GM23338 (cell line): ENCODE measurements around the gene LOXL3. TPM values are rescaled to one million over a fixed set of nuclear protein-coding genes. Genes with fewer than 3 reads are reported as not detected.

Source experiments
- ATAC-seq: fragments of 200-7000 bp; cut with Tn5 transposase; 3 replicates; pipeline ENCODE4 v1.9.1; 2020
- DNase-seq: peaks from one replicate; pipeline ENCODE4 v3.0.0-alpha.2; 2015; ENCODE audit warnings: low spot score
- H2AFZ ChIP-seq: fragments of 200-600 bp; sonication (generic); 2 replicates; pipeline ENCODE4 v1.8.0; 2016; ENCODE audit warnings: antibody characterized with exemption, mild to moderate bottlenecking, moderate library complexity
- H3F3A ChIP-seq: fragments of 200-600 bp; sonication (generic); replicated peaks from 2 replicates; pipeline ENCODE4 v1.8.0; 2017; ENCODE audit warnings: antibody characterized with exemption, mixed run types, low read depth
- H3K27ac ChIP-seq: fragments of 200-600 bp; sonication (generic); 2 replicates; pipeline ENCODE4 v1.6.1; 2016; ENCODE audit warnings: low read depth
- H3K27me3 ChIP-seq: fragments of 200-600 bp; sonication (generic); 2 replicates; pipeline ENCODE4 v1.8.0; 2016; ENCODE audit warnings: mild to moderate bottlenecking, mixed run types, moderate library complexity; ENCODE audit not compliant: insufficient read depth
- H3K36me3 ChIP-seq: fragments of 200-600 bp; sonication (generic); 2 replicates; pipeline ENCODE4 v1.8.0; 2016; ENCODE audit warnings: mild to moderate bottlenecking; ENCODE audit not compliant: insufficient read depth
- H3K4me1 ChIP-seq: fragments of 200-600 bp; sonication (generic); 2 replicates; pipeline ENCODE4 v1.8.0; 2016; ENCODE audit warnings: mild to moderate bottlenecking, moderate library complexity; ENCODE audit not compliant: insufficient read depth
- H3K4me2 ChIP-seq: fragments of 200-600 bp; sonication (generic); 2 replicates; pipeline ENCODE4 v1.7.1; 2017; ENCODE audit warnings: mixed run types
- H3K4me3 ChIP-seq: fragments of 200-600 bp; sonication (generic); 2 replicates; pipeline ENCODE4 v1.6.1; 2016; ENCODE audit warnings: mixed run types
- H3K79me2 ChIP-seq: fragments of 200-600 bp; sonication (generic); replicated peaks from 2 replicates; pipeline ENCODE4 v1.8.0; 2017; ENCODE audit warnings: mild to moderate bottlenecking; ENCODE audit not compliant: insufficient read depth
- H3K9me2 ChIP-seq: fragments of 200-600 bp; sonication (generic); 2 replicates; pipeline ENCODE4 v1.8.0; 2017; ENCODE audit not compliant: insufficient read depth
- H4K20me1 ChIP-seq: fragments of 200-600 bp; sonication (generic); replicated peaks from 2 replicates; pipeline ENCODE4 v1.8.0; 2017; ENCODE audit warnings: mild to moderate bottlenecking; ENCODE audit not compliant: insufficient read depth
- H3K27ac Mint-ChIP-seq: 2 replicates; pipeline ENCODE4 v1.8.0; 2020; ENCODE audit warnings: inconsistent platforms, mild to moderate bottlenecking, moderate library complexity, mixed read lengths
- H3K27me3 Mint-ChIP-seq: 3 replicates; pipeline ENCODE4 v1.8.0; 2022; ENCODE audit warnings: low read depth, mild to moderate bottlenecking, moderate library complexity, mixed read lengths, inconsistent platforms; ENCODE audit not compliant: insufficient read depth, poor library complexity
- H3K36me3 Mint-ChIP-seq: 3 replicates; pipeline ENCODE4 v1.8.0; 2021; ENCODE audit warnings: low read depth, mild to moderate bottlenecking, inconsistent platforms, moderate library complexity, mixed read lengths
- H3K4me1 Mint-ChIP-seq: 3 replicates; pipeline ENCODE4 v1.8.0; 2020; ENCODE audit warnings: mild to moderate bottlenecking, inconsistent platforms, mixed read lengths
- H3K4me3 Mint-ChIP-seq: 3 replicates; pipeline ENCODE4 v1.8.0; 2021; ENCODE audit warnings: moderate library complexity, mild to moderate bottlenecking, inconsistent platforms, mixed read lengths
- H3K9me3 Mint-ChIP-seq: 3 replicates; pipeline ENCODE4 v1.8.0; 2020; ENCODE audit warnings: moderate library complexity, mild to moderate bottlenecking, inconsistent platforms, mixed read lengths
- CREB1 ChIP-seq: fragments of 250-450 bp; sonication (Bioruptor Pico); IDR thresholded peaks from 2 replicates; pipeline ENCODE4 v1.5.0; 2020; ENCODE audit warnings: low read depth, mild to moderate bottlenecking, moderate library complexity
- CTCF ChIP-seq, 2 experiments: fragments of 200-600 bp in 1 of 2; sonication (generic) in 1 of 2; conservative IDR thresholded peaks; 2 replicates each; pipeline versions ENCODE4 v1.5.1 to v1.6.1; 2016 to 2017; ENCODE audit warnings: antibody characterized with exemption in 2 of 2, low read depth in 2 of 2, mild to moderate bottlenecking in 2 of 2, moderate library complexity in 1 of 2
- ETS1 ChIP-seq: IDR thresholded peaks from 2 replicates; pipeline ENCODE4 v1.6.1; 2016; ENCODE audit warnings: antibody characterized with exemption
- EZH2phosphoT487 ChIP-seq: fragments of 200-600 bp; sonication (generic); IDR thresholded peaks from one replicate; pipeline ENCODE4 v1.8.1; 2018; ENCODE audit warnings: antibody characterized with exemption; ENCODE audit not compliant: unreplicated experiment
- JUNB ChIP-seq: IDR thresholded peaks from one replicate; pipeline ENCODE4 v1.6.1; 2016; ENCODE audit warnings: antibody characterized with exemption; ENCODE audit not compliant: unreplicated experiment
- NANOG ChIP-seq: IDR thresholded peaks from 2 replicates; pipeline ENCODE4 v1.6.1; 2016; ENCODE audit warnings: antibody characterized with exemption, borderline replicate concordance
- POLR2AphosphoS5 ChIP-seq: IDR thresholded peaks from 2 replicates; pipeline ENCODE4 v1.6.1; 2016; ENCODE audit warnings: antibody characterized with exemption, low read depth
- REST ChIP-seq: IDR thresholded peaks from one replicate; pipeline ENCODE4 v1.6.1; 2018; ENCODE audit warnings: antibody characterized with exemption; ENCODE audit not compliant: unreplicated experiment
- STAT1 ChIP-seq: IDR thresholded peaks from one replicate; pipeline ENCODE4 v1.6.1; 2016; ENCODE audit warnings: antibody characterized with exemption; ENCODE audit not compliant: unreplicated experiment
- ZNF114 ChIP-seq: fragments of 250-450 bp; sonication (Bioruptor Pico); IDR thresholded peaks from 2 replicates; pipeline ENCODE4 v1.5.0; 2020; ENCODE audit warnings: mild to moderate bottlenecking, moderate library complexity
- ZNF331 ChIP-seq: fragments of 250-450 bp; sonication (Bioruptor Pico); IDR thresholded peaks from 2 replicates; pipeline ENCODE4 v1.5.0; 2020; ENCODE audit warnings: low read depth, mild to moderate bottlenecking, moderate library complexity
- long read RNA-seq: library from polyadenylated mRNA; unstranded; transcript quantifications from one replicate; pipeline ENCODE4 v2.0.0, GENCODE V29; 2020; ENCODE audit not compliant: unreplicated experiment
- polyA plus RNA-seq: library from polyadenylated mRNA; unstranded; fragments of >200 nt; fragmentation: Nextera tagmentation; extraction: Ambion mirVana; gene quantifications from 2 replicates; pipeline ENCODE4 v1.2.1, GENCODE V29; 2016
- total RNA-seq: library from RNA; depleted of rRNA; stranded (reverse); fragments of >200 nt; shearing (Covaris generic); gene quantifications from 2 replicates; pipeline ENCODE4 v1.2.3, GENCODE V29; 2014; rRNA removed

LOXL3 gene
- total RNA-seq: 12.2 and 14.9 TPM in 2 replicates
- 4.4 and 4.7 TPM in 2 replicates for polyA plus RNA-seq
- long read RNA-seq, transcript LOXL3-208 (10 exons, 2,837 nt): major isoform, 8 of 15 reads
- long read RNA-seq, partial matches to known transcripts: 3 of 15 reads
- long read RNA-seq, other reads (novel, unspliced or antisense): 2 of 15 reads

- Histone ChIP-seq H3K27ac (0 out of 2 replicates have a peak within 1 kb of the TSS, but pooled peaks have one; percentile 72), H3K36me3 (no peaks in the 10 kb centered on the region), H3K9me2 (no peaks in the 10 kb centered on the region), H3K79me2 (no peaks in the 10 kb centered on the region), H3K4me3 (peak within 1 kb of the TSS; percentile 93), H4K20me1 (no peaks in the 10 kb centered on the region), H3K4me1 (peaks cover 15% of the 10 kb centered on the region), H3K27me3 (peaks cover 92% of the 10 kb centered on the region), H3K4me2 (peak within 1 kb of the TSS; percentile 96), H3F3A (peaks cover 1% of the 10 kb centered on the region), H2AFZ (peak within 1 kb of the TSS; percentile 99)
- H3K27me3 Mint-ChIP-seq: peaks cover 83% of the 10 kb centered on the region
- peak; percentile 95 for DNase-seq
- peak; percentile 52 for ATAC-seq
- TF ChIP-seq ZNF114 (no peak), REST (no peak), EZH2phosphoT487 (no peak), ETS1 (no peak), CTCF (conservative IDR thresholded peaks at IDR 0.05; ENCODE audit: low read depth in 2 of 2) (no peak), STAT1 (no peak), POLR2AphosphoS5 (peak; percentile 54), NANOG (no peak), ZNF331 (no peak), CREB1 (CRISPR knock-in tag) (peak; percentile 100), JUNB (no peak)
- no peaks in the 10 kb centered on the region for H3K9me3 Mint-ChIP-seq
- no peaks in the 10 kb centered on the region; the same call in 2 of the 3 replicates for H3K36me3 Mint-ChIP-seq
- peak within 1 kb of the TSS; percentile 93 for H3K4me3 Mint-ChIP-seq
- H3K4me1 Mint-ChIP-seq: peaks cover 20% of the 10 kb centered on the region
- H3K27ac Mint-ChIP-seq: peak within 1 kb of the TSS; percentile 54
These were observed at the start of gene LOXL3, which contains the start of gene DOK1 for GRCh38 chr2:74553892-74554819. TSS of gene LOXL3 (minus strand) at chr2:74553942. CDS start at chr2:74552634, 1,308 bp downstream. TSS of gene DOK1 (plus strand) at chr2:74554720. CDS start at chr2:74554755, 35 bp downstream.
